ENCODE data around the gene GPR61. TPM values are rescaled to one million over a fixed set of nuclear protein-coding genes. Genes with fewer than 3 reads are reported as not detected.

GPR61 gene
- total RNA-seq, 1 experiment from 2014 or later: 0.48 TPM

DNA sequence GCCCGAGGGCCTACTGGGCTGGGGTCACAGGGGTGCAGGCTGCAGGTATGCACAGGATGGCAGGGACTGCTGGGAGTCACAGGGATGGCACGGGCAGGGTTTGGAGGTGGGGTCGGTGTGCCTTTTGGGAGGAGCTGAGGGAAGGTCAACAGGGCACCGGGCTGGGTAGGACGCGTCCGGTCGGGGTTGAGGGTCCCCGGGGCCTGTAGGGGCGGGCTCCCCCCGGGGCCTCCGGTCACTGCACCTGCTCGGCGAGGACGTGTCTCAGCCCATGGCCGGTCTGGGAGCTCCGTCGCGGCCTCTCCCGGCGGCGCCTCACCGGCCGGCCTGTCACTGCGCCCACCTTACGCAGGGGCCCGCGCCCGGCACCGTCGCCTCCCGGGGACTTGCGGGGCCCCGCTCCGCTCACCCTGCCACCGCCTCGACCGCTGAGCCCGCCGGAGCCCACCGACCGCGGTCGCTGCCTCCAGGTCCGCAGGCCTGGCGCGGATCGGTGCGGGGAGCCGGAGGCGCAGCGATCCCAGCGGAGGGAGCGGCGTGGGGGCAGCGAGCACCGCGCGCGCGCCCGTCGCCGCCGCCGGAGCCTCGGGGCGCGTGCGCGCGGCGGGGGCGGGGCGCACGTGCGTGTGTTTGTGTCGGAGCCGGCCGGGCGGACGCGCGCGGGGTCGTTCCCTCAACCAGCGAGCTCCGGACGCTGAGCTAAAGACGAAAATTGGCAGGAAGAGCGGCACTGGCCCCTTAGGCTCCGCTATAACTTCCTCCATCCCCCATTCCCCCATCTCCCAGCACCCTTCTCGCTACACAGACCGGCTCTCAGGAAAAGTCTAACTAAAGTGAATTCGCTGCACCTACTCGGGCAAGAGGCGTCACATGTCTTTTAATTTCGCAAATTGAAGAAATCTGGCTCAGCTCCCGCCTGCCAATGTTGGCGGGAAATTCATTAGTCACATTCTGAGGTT is 30.2 kb upstream of the GPR61 start, which contains the start of gene AMIGO1:
Gene AMIGO1, minus strand, starts transcription at position 552 of the 959 bp plus-strand sequence. CDS start 815 bp downstream, outside the sequence.
- H3K4me1 ChIP-seq (ENCODE audit: insufficient read depth, low read length): peaks cover 3% of the 10 kb centered on the region; the same call in 1 of the 2 replicates
- TF ChIP-seq, protein P1, sequence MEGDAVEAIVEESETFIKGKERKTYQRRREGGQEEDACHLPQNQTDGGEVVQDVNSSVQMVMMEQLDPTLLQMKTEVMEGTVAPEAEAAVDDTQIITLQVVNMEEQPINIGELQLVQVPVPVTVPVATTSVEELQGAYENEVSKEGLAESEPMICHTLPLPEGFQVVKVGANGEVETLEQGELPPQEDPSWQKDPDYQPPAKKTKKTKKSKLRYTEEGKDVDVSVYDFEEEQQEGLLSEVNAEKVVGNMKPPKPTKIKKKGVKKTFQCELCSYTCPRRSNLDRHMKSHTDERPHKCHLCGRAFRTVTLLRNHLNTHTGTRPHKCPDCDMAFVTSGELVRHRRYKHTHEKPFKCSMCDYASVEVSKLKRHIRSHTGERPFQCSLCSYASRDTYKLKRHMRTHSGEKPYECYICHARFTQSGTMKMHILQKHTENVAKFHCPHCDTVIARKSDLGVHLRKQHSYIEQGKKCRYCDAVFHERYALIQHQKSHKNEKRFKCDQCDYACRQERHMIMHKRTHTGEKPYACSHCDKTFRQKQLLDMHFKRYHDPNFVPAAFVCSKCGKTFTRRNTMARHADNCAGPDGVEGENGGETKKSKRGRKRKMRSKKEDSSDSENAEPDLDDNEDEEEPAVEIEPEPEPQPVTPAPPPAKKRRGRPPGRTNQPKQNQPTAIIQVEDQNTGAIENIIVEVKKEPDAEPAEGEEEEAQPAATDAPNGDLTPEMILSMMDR (conservative IDR thresholded peaks at IDR 0.05): no peak
- H3K27me3 ChIP-seq (ENCODE audit: insufficient read depth, low read length): peaks cover 2% of the 10 kb centered on the region; the same call in 1 of the 2 replicates

More for the DNA sequence above, 30.2 kb upstream of the GPR61 start, which contains the start of gene AMIGO1:
- H4K20me1 ChIP-seq (ENCODE audit: control insufficient read depth, insufficient read depth, insufficient read length): no peaks in the 10 kb centered on the region
- peaks cover 13 to 14% of the 10 kb centered on the region in 2 experiments for H3K4me1 Mint-ChIP-seq
- peaks cover 59% of the 10 kb centered on the region for H3K27me3 Mint-ChIP-seq (ENCODE audit: low read depth)
- no peak within 1 kb of the TSS; the same call in 1 of the 2 replicates for H2BK15ac ChIP-seq (ENCODE audit: low read depth, low read length)
- peak within 1 kb of the TSS; percentile 85 for H3K4me2 ChIP-seq (ENCODE audit: insufficient read depth, insufficient read length, low read length)
- no peaks in the 10 kb centered on the region for H3K9me3 ChIP-seq (ENCODE audit: control insufficient read depth, low read depth, low read length)
- H3K9ac ChIP-seq (ENCODE audit: extremely low read depth, insufficient read length, low read length): no peak within 1 kb of the TSS
- no peak within 1 kb of the TSS for H2BK120ac ChIP-seq (ENCODE audit: low read depth, low read length, poor library complexity, severe bottlenecking)
- no peak within 1 kb of the TSS for H4K5ac ChIP-seq (ENCODE audit: insufficient read length, low read depth, low read length)
- H2BK12ac ChIP-seq (ENCODE audit: insufficient read length, low read depth, low read length): no peak within 1 kb of the TSS
- H4K8ac ChIP-seq (replicated peaks; ENCODE audit: insufficient read length, low read depth, low read length): no peak within 1 kb of the TSS
- H4K91ac ChIP-seq (ENCODE audit: insufficient read length, low read depth, low read length): no peak within 1 kb of the TSS
- no peak within 1 kb of the TSS for H3K18ac ChIP-seq (ENCODE audit: insufficient read length, low read depth, low read length)
- DNase-seq: peak; percentile 72
- no peak within 1 kb of the TSS for H2BK20ac ChIP-seq (ENCODE audit: low read depth, low read length, poor library complexity, severe bottlenecking)
- H3K79me2 ChIP-seq (ENCODE audit: insufficient read depth, low read length): no peaks in the 10 kb centered on the region
- peak within 1 kb of the TSS; percentile 86 to 92 for H3K4me3 Mint-ChIP-seq
- H3K9me3 Mint-ChIP-seq: no peaks in the 10 kb centered on the region
- peaks cover 7% of the 10 kb centered on the region for H3K23me2 ChIP-seq (ENCODE audit: insufficient read length, low read depth, low read length, poor library complexity, severe bottlenecking)
- H3T11ph ChIP-seq (ENCODE audit: low read length): no peak within 1 kb of the TSS
- H3K14ac ChIP-seq (ENCODE audit: insufficient read depth, low read length): no peak within 1 kb of the TSS
- H3K4ac ChIP-seq (ENCODE audit: low read depth, low read length): no peak within 1 kb of the TSS
- no peak within 1 kb of the TSS for H2AFZ ChIP-seq (ENCODE audit: low read length)
- H3K23ac ChIP-seq (ENCODE audit: insufficient read length, low read depth, low read length): no peak within 1 kb of the TSS
- H2AK5ac ChIP-seq (ENCODE audit: insufficient read length, low read length): no peak within 1 kb of the TSS
- peak within 1 kb of the TSS in 1 of 3 experiments; percentile 65; a peak in 1 of 7 replicates for H3K27ac Mint-ChIP-seq
- no peak within 1 kb of the TSS for H3K27ac ChIP-seq (ENCODE audit: insufficient read length, low read depth, low read length)
- no peaks in the 10 kb centered on the region for H3K36me3 Mint-ChIP-seq (ENCODE audit: insufficient read depth in 1 of 3, low read depth in 3 of 3)
- no peak within 1 kb of the TSS for H2BK5ac ChIP-seq (ENCODE audit: insufficient read length, low read length)
- H3K79me1 ChIP-seq (ENCODE audit: insufficient read depth, low read depth, low read length, poor library complexity, severe bottlenecking): no peaks in the 10 kb centered on the region
- WGBS (ENCODE audit: extremely low coverage, insufficient read length, low lambda C conversion rate): no CpG with 5 or more reads among the region's 100 CpGs
- no peak within 1 kb of the TSS for H3K56ac ChIP-seq (ENCODE audit: insufficient read length, low read depth, low read length)
